A549 (cell line): ENCODE results near the gene DCAF10. TPM values are rescaled to one million over a fixed set of nuclear protein-coding genes. Genes with fewer than 3 reads are reported as not detected.
"Not testable (repeated sequence)": the region's sequence is repeated elsewhere in the genome, so short reads cannot be mapped to it uniquely, and the experiment has no call there.

ENCODE experiments used
- ATAC-seq, 2 experiments: fragments of 200-7000 bp in 1 of 2; fragments of >200 bp in 1 of 2; cut with Nextera tagmentation in 1 of 2; cut with Tn5 transposase in 1 of 2; 3 replicates each; pipeline versions ENCODE4 v1.8.0 to v1.9.1; 2018 to 2020; ENCODE audit warnings: mild to moderate bottlenecking in 1 of 2, moderate library complexity in 1 of 2
- CTCF ChIA-PET: fragments of 300-600 bp; sonication (Branson Sonifier 250); formaldehyde crosslinking; extraction: SDS; loops from one replicate; lab custom pipeline; 2021; ENCODE audit warnings: antibody characterized with exemption, inconsistent platforms; lab: Yijun Ruan, JAX
- POLR2A ChIA-PET: fragments of 350-600 bp; formaldehyde crosslinking; extraction: SDS; loops from one replicate; lab custom pipeline; 2021; ENCODE audit warnings: antibody characterized with exemption, inconsistent platforms; lab: Yijun Ruan, JAX
- DNase-seq, 2 experiments: peaks; one replicate each; pipeline versions ENCODE4 v3.0.0 to v3.0.0-alpha.2; 2011 to 2016; ENCODE audit warnings: low read depth in 1 of 2, low spot score in 1 of 2
- FAIRE-seq: peaks from 2 replicates; lab custom pipeline; 2011; peaks lifted over from hg19 to GRCh38; lab: Jason Lieb, UNC
- H3K27ac ChIP-seq, 2 experiments: fragments of >200 bp; sonication (Bioruptor Twin); formaldehyde crosslinking; 3 replicates each; pipeline ENCODE4 v1.5.1; 2016 to 2017
- H3K4me1 ChIP-seq: fragments of >200 bp; sonication (Bioruptor Twin); formaldehyde crosslinking; 3 replicates; pipeline ENCODE4 v1.6.1; 2016
- H3K4me2 ChIP-seq: fragments of >200 bp; sonication (Bioruptor Twin); formaldehyde crosslinking; 3 replicates; pipeline ENCODE4 v1.6.1; 2016
- H3K4me3 ChIP-seq: fragments of >200 bp; sonication (Bioruptor Twin); formaldehyde crosslinking; 3 replicates; pipeline ENCODE4 v1.5.1; 2016
- H3K9me3 ChIP-seq: fragments of >200 bp; sonication (Bioruptor Twin); formaldehyde crosslinking; 3 replicates; pipeline ENCODE4 v1.6.1; 2016
- CBX2 ChIP-seq: fragments of 200-600 bp; sonication (generic); IDR thresholded peaks from 2 replicates; pipeline ENCODE4 v1.6.1; 2016; ENCODE audit warnings: low read depth, mild to moderate bottlenecking, borderline replicate concordance
- CBX8 ChIP-seq: fragments of 200-600 bp; sonication (generic); IDR thresholded peaks from 2 replicates; pipeline ENCODE4 v1.6.1; 2016
- CEBPB ChIP-seq, 2 experiments: fragments of >200 bp in 1 of 2; sonication (Bioruptor Twin) in 1 of 2; formaldehyde crosslinking in 1 of 2; IDR thresholded peaks; 2 replicates each; pipeline ENCODE4 v1.6.1; 2012 to 2016
- CHD2 ChIP-seq: fragments of 150-350 bp; IDR thresholded peaks from 2 replicates; pipeline ENCODE4 v1.6.1; 2014; ENCODE audit warnings: low read length; ENCODE audit not compliant: partially characterized antibody
- CTCF ChIP-seq: fragments of >200 bp; sonication (Bioruptor Twin); formaldehyde crosslinking; IDR thresholded peaks from 3 replicates; pipeline ENCODE4 v1.5.1; 2016
- HES2 ChIP-seq: fragments of >200 bp; sonication (Bioruptor Twin); formaldehyde crosslinking; IDR thresholded peaks from 2 replicates; pipeline ENCODE4 v1.6.1; 2016
- HMGXB4 ChIP-seq: fragments of 250-450 bp; sonication (Bioruptor Pico); IDR thresholded peaks from 2 replicates; pipeline ENCODE4 v1.5.0; 2021; ENCODE audit warnings: mild to moderate bottlenecking, moderate library complexity, borderline replicate concordance
- JUNB ChIP-seq: fragments of >200 bp; sonication (Bioruptor Twin); formaldehyde crosslinking; IDR thresholded peaks from 2 replicates; pipeline ENCODE4 v1.6.1; 2016
- NPAS2 ChIP-seq: fragments of 250-450 bp; sonication (Bioruptor Pico); IDR thresholded peaks from 2 replicates; pipeline ENCODE4 v1.8.0; 2022; ENCODE audit warnings: mild to moderate bottlenecking, moderate library complexity, borderline replicate concordance
- POLR2A ChIP-seq: IDR thresholded peaks from 2 replicates; pipeline ENCODE4 v1.6.1; 2012; ENCODE audit warnings: mild to moderate bottlenecking, low read length
- POLR2AphosphoS2 ChIP-seq: conservative IDR thresholded peaks from 2 replicates; pipeline ENCODE4 v1.6.1; 2012; ENCODE audit warnings: low read length, improper control_type of control experiment, inconsistent platforms
- RARB ChIP-seq: fragments of 250-450 bp; sonication (Bioruptor Pico); IDR thresholded peaks from 2 replicates; pipeline ENCODE4 v1.8.0; 2021; ENCODE audit warnings: mild to moderate bottlenecking, moderate library complexity
- RCOR1 ChIP-seq: fragments of 150-350 bp; IDR thresholded peaks from 2 replicates; pipeline ENCODE4 v1.6.1; 2014; ENCODE audit warnings: antibody characterized with exemption, low read length, low read depth
- REST ChIP-seq: fragments of 200-600 bp; sonication (generic); IDR thresholded peaks from 2 replicates; pipeline ENCODE4 v1.6.1; 2016; ENCODE audit warnings: antibody characterized with exemption, mild to moderate bottlenecking, moderate library complexity
- USF2 ChIP-seq: fragments of 450-650 bp; IDR thresholded peaks from 2 replicates; pipeline ENCODE4 v1.6.1; 2014; ENCODE audit warnings: antibody characterized with exemption
- ZC3H11A ChIP-seq: fragments of 450-650 bp; IDR thresholded peaks from 2 replicates; pipeline ENCODE4 v1.6.1; 2014; ENCODE audit warnings: antibody characterized with exemption, mild to moderate bottlenecking
- ZNF302 ChIP-seq: fragments of 250-450 bp; sonication (Bioruptor Pico); IDR thresholded peaks from 2 replicates; pipeline ENCODE4 v1.9.0; 2021; ENCODE audit warnings: inconsistent platforms, mild to moderate bottlenecking, moderate library complexity
- WGBS: methylation state at CpG from one replicate; pipeline ENCODE4 v1.1.6; 2017; ENCODE audit errors: missing lambda C conversion rate; 5-methylcytosine and 5-hydroxymethylcytosine counted together
- polyA plus RNA-seq, 4 experiments: library from polyadenylated mRNA; depleted of rRNA in 3 of 4; stranded (reverse); fragments of >200 nt; fragmentation: RNase III in 1 of 4; extraction: RNeasy Plus Mini Kit Qiagen cat#74134 plus additional on column Dnase treatment in 1 of 4; gene quantifications; 2 replicates in 3 of 4; 3 replicates in 1 of 4; pipeline ENCODE4 v1.2.3, GENCODE V29; 2011 to 2017

DCAF10 gene
- polyA plus RNA-seq, 2 of the 4 experiments (the other 2 are of a cell fraction), result 11.5 to 25.8 TPM

GRCh38 chr9:37880916-37881479, 80.4 kb downstream of the DCAF10 start (continued):
- TF ChIP-seq CTCF (no peak), REST (no peak)

- DNase-seq, H3K4me1 ChIP-seq, H3K9me3 ChIP-seq, FAIRE-seq, ATAC-seq, H3K4me2 ChIP-seq, H3K27ac ChIP-seq, H3K4me3 ChIP-seq, CTCF ChIA-PET, POLR2A ChIA-PET: not testable (repeated sequence)
- WGBS, result 93% methylated on average over 11 of the region's 11 CpGs
- TF ChIP-seq CEBPB (IDR thresholded peaks at IDR 0.05), result peak in 1 of 2 experiments; percentile 51; a peak in 1 of 4 replicates
These were observed 87.5 kb downstream of the DCAF10 start for GRCh38 chr9:37887977-37888583.

GRCh38 chr9:37889536-37889935, 88.9 kb downstream of the DCAF10 start:
- no peaks in the 10 kb centered on the region for H3K4me1 ChIP-seq
- CTCF ChIA-PET, result no interaction called here
- no peak for TF ChIP-seq CHD2
- no peak for TF ChIP-seq CBX2
- TF ChIP-seq CBX8, result no peak
- no peak for TF ChIP-seq HES2
- TF ChIP-seq POLR2AphosphoS2, result no peak
- TF ChIP-seq POLR2A, result no peak
- TF ChIP-seq NPAS2 (CRISPR knock-in tag), result no peak
- no peak for TF ChIP-seq HMGXB4 (CRISPR knock-in tag)
- no peak for TF ChIP-seq JUNB
- TF ChIP-seq RCOR1, result no peak
- TF ChIP-seq ZC3H11A, result no peak
- TF ChIP-seq ZNF302 (CRISPR knock-in tag), result no peak
- no peak for TF ChIP-seq USF2
- no peak for TF ChIP-seq RARB (CRISPR knock-in tag)

GRCh38 chr9:37891042-37891441, 90.4 kb downstream of the DCAF10 start:
- not testable (repeated sequence) for H3K4me2 ChIP-seq

More at GRCh38 chr9:37889536-37889935, 88.9 kb downstream of the DCAF10 start:
- FAIRE-seq, result no peak
- Histone ChIP-seq H3K9me3 (no peaks in the 10 kb centered on the region), H3K4me3 (no peak overlapping the region), H3K27ac (no peak overlapping the region), H3K4me2 (no peak overlapping the region)
- no peak for ATAC-seq
- POLR2A ChIA-PET, result no interaction called here
- no peak for DNase-seq

More at GRCh38 chr9:37891042-37891441, 90.4 kb downstream of the DCAF10 start:
- ATAC-seq, H3K27ac ChIP-seq, H3K9me3 ChIP-seq, H3K4me1 ChIP-seq, CTCF ChIA-PET, POLR2A ChIA-PET, H3K4me3 ChIP-seq, DNase-seq, FAIRE-seq: not testable (repeated sequence)
- 93% methylated on average over 17 of the region's 17 CpGs for WGBS
